Keratinocyte (primary cell): ENCODE measurements around the gene BRSK1. TPM values are rescaled to one million over a fixed set of nuclear protein-coding genes. Genes with fewer than 3 reads are reported as not detected.

Experiments used
- DNase-seq: peaks from one replicate; pipeline ENCODE4 v3.0.0-alpha.2; 2011; ENCODE audit warnings: low read depth, missing footprints, low spot score
- FAIRE-seq: peaks from 2 replicates; lab custom pipeline; 2011; peaks lifted over from hg19 to GRCh38; lab: Jason Lieb, UNC
- H2AFZ ChIP-seq: 2 replicates; pipeline ENCODE4 v1.6.0; 2012; ENCODE audit warnings: low read length, control low read depth, inconsistent platforms; ENCODE audit not compliant: control insufficient read depth
- H3K27ac ChIP-seq: 2 replicates; pipeline ENCODE4 v1.5.1; 2011; ENCODE audit warnings: low read length; ENCODE audit not compliant: control insufficient read depth, insufficient read depth
- H3K27me3 ChIP-seq: 3 replicates; pipeline ENCODE4 v1.6.0; 2011; ENCODE audit warnings: low read length; ENCODE audit not compliant: control insufficient read depth, insufficient read depth; ENCODE audit errors: extremely low read depth
- H3K36me3 ChIP-seq, 2 experiments: 2 replicates in 1 of 2; 3 replicates in 1 of 2; pipeline ENCODE4 v1.5.1; 2011; ENCODE audit warnings: low read length in 2 of 2, mild to moderate bottlenecking in 1 of 2; ENCODE audit not compliant: control insufficient read depth in 2 of 2, insufficient read depth in 2 of 2; ENCODE audit errors: extremely low read depth in 1 of 2
- H3K4me1 ChIP-seq: 3 replicates; pipeline ENCODE4 v1.5.1; 2011; ENCODE audit warnings: low read length; ENCODE audit not compliant: control insufficient read depth, insufficient read depth; ENCODE audit errors: extremely low read depth
- H3K4me2 ChIP-seq: 3 replicates; pipeline ENCODE4 v1.6.0; 2011; ENCODE audit warnings: low read depth, low read length; ENCODE audit not compliant: control insufficient read depth, insufficient read depth; ENCODE audit errors: extremely low read depth
- H3K4me3 ChIP-seq, 3 experiments: fragments of 200-600 bp in 1 of 3; sonication (generic) in 1 of 3; 2 replicates in 2 of 3; 3 replicates in 1 of 3; pipeline ENCODE4 v1.5.1; 2011 to 2016; ENCODE audit warnings: low read length in 3 of 3, mild to moderate bottlenecking in 3 of 3, control low read depth in 2 of 3, inconsistent platforms in 1 of 3, low read depth in 1 of 3, mixed read lengths in 1 of 3, mixed run types in 1 of 3, moderate library complexity in 1 of 3; ENCODE audit not compliant: control insufficient read depth in 2 of 3, insufficient read depth in 2 of 3; ENCODE audit errors: extremely low read depth in 1 of 3
- H3K79me2 ChIP-seq: 2 replicates; pipeline ENCODE4 v1.6.0; 2012; ENCODE audit warnings: low read length; ENCODE audit not compliant: control insufficient read depth, insufficient read depth
- H3K9ac ChIP-seq: 3 replicates; pipeline ENCODE4 v1.6.0; 2011; ENCODE audit warnings: low read length; ENCODE audit not compliant: control insufficient read depth, insufficient read depth; ENCODE audit errors: extremely low read depth
- H3K9me1 ChIP-seq: 3 replicates; pipeline ENCODE4 v1.6.0; 2011; ENCODE audit warnings: low read length; ENCODE audit not compliant: control insufficient read depth, insufficient read depth; ENCODE audit errors: extremely low read depth
- H3K9me3 ChIP-seq: 2 replicates; pipeline ENCODE4 v1.5.1; 2012; ENCODE audit warnings: low read depth, low read length; ENCODE audit not compliant: control insufficient read depth
- H4K20me1 ChIP-seq: 3 replicates; pipeline ENCODE4 v1.6.0; 2011; ENCODE audit warnings: low read length; ENCODE audit not compliant: control insufficient read depth, insufficient read depth; ENCODE audit errors: extremely low read depth
- CTCF ChIP-seq, 3 experiments: IDR thresholded peaks in 1 of 3; conservative IDR thresholded peaks in 1 of 3; optimal IDR thresholded peaks in 1 of 3; 2 replicates in 2 of 3; 3 replicates in 1 of 3; pipeline versions ENCODE3 to v1.5.1; 2011; ENCODE audit warnings: low read length in 3 of 3, mild to moderate bottlenecking in 3 of 3, moderate library complexity in 2 of 3, control low read depth in 1 of 3, inconsistent platforms in 1 of 3; ENCODE audit not compliant: insufficient read depth in 2 of 3; ENCODE audit errors: extremely low read depth in 1 of 3
- EZH2 ChIP-seq: IDR thresholded peaks from one replicate; pipeline ENCODE4 v1.6.1; 2012; ENCODE audit warnings: inconsistent platforms, mild to moderate bottlenecking, low read length, moderate library complexity
- dilution Hi-C: fragments of 300-500 bp; cut with MboI; formaldehyde crosslinking; loops from one replicate; pipeline ENCODE4 v1.7.0; 2020; ENCODE audit warnings: low sequenced_read_pairs; ENCODE audit not compliant: extremely low pct_ligation_motif_present
- polyA plus RNA-seq, 5 experiments: library from polyadenylated mRNA; depleted of rRNA in 3 of 5; stranded (reverse) in 3 of 5; stranded (forward) in 1 of 5; unstranded in 1 of 5; fragments of >200 nt; gene quantifications; 1 replicate in 1 of 5; 2 replicates in 3 of 5; 3 replicates in 1 of 5; pipeline versions ENCODE4 v1.2.1 to v1.2.3, GENCODE V29; 2011 to 2012; ENCODE audit warnings: missing spikeins in 2 of 5, low read depth in 1 of 5, low replicate concordance in 1 of 5

Gene BRSK1
- polyA plus RNA-seq, 1 donor (not counting 4 experiments of a cell fraction or from before 2014, with no cell fraction given): 0.46 TPM

- H3K9me3 ChIP-seq: no peaks in the 10 kb centered on the region
- FAIRE-seq: no peak
- TF ChIP-seq CTCF (optimal IDR thresholded peaks at IDR 0.05 in 1 of 3, IDR thresholded peaks at IDR 0.05 in 1 of 3, conservative IDR thresholded peaks at IDR 0.05 in 1 of 3; ENCODE audit: extremely low read depth in 1 of 3, insufficient read depth in 2 of 3, low read length in 3 of 3) (no peak), EZH2 (no peak)
- H3K4me2 ChIP-seq: peak overlapping the region; percentile 90
- no peaks in the 10 kb centered on the region for H3K27me3 ChIP-seq
- H2AFZ ChIP-seq: peak overlapping the region; percentile 71
- dilution Hi-C loops: no loop called here
- peaks cover 7% of the 10 kb centered on the region for H3K79me2 ChIP-seq
- H3K36me3 ChIP-seq: peaks cover 12 to 15% of the 10 kb centered on the region in 2 experiments
- peak overlapping the region; percentile 80 for H3K27ac ChIP-seq
- H4K20me1 ChIP-seq: no peaks in the 10 kb centered on the region
- peaks cover 14% of the 10 kb centered on the region for H3K4me1 ChIP-seq
- DNase-seq: no peak
- peak overlapping the region; percentile 81 to 90 (median 81) for H3K4me3 ChIP-seq
- H3K9me1 ChIP-seq: no peaks in the 10 kb centered on the region
- H3K9ac ChIP-seq: peak overlapping the region; percentile 83
Observed at GRCh38 chr19:55279340-55279739, 4.5 kb upstream of the BRSK1 start.

GRCh38 chr19:55279770-55280643, 3.8 kb upstream of the BRSK1 start, which contains the start of gene HSPBP1:
Gene HSPBP1 (minus strand): TSS chr19:55280110. CDS start chr19:55279608, 502 bp downstream.
- H3K79me2 ChIP-seq: peaks cover 7% of the 10 kb centered on the region
- peak within 1 kb of the TSS; percentile 83 for H3K9ac ChIP-seq
- H3K27me3 ChIP-seq: no peaks in the 10 kb centered on the region
- peak within 1 kb of the TSS; percentile 80 for H3K27ac ChIP-seq
- DNase-seq (peak; percentile 95), FAIRE-seq (peak; percentile 58)
- peak within 1 kb of the TSS; percentile 90 for H3K4me2 ChIP-seq
- H3K9me3 ChIP-seq: no peaks in the 10 kb centered on the region
- H3K36me3 ChIP-seq: peaks cover 10 to 12% of the 10 kb centered on the region in 2 experiments
- H4K20me1 ChIP-seq: no peaks in the 10 kb centered on the region
- H3K9me1 ChIP-seq: no peaks in the 10 kb centered on the region
- dilution Hi-C loops: no loop called here
- TF ChIP-seq CTCF (optimal IDR thresholded peaks at IDR 0.05 in 1 of 3, IDR thresholded peaks at IDR 0.05 in 1 of 3, conservative IDR thresholded peaks at IDR 0.05 in 1 of 3; ENCODE audit: extremely low read depth in 1 of 3, insufficient read depth in 2 of 3, low read length in 3 of 3) (no peak), EZH2 (no peak)
- peak within 1 kb of the TSS; percentile 83 for H2AFZ ChIP-seq
- H3K4me1 ChIP-seq: peaks cover 14% of the 10 kb centered on the region
- peak within 1 kb of the TSS; percentile 81 to 90 (median 81) for H3K4me3 ChIP-seq
